ENCODE data around the gene EMC9.

EMC9 gene

GRCh38 chr14:24131549-24131966, 9.8 kb downstream of the EMC9 start:
- no peak for DNase-seq (ENCODE audit: low read depth in 2 of 2)

GRCh38 chr14:24130717-24131548, 10.5 kb downstream of the EMC9 start:
- DNase-seq (ENCODE audit: low read depth in 2 of 2), result no peak

- no peak for DNase-seq (ENCODE audit: low read depth in 2 of 2)
Observed at GRCh38 chr14:24130380-24130716, 11.0 kb downstream of the EMC9 start, which contains the start of gene FITM1. FITM1 (plus strand) TSS chr14:24130659; CDS start chr14:24131564, 905 bp downstream.

GRCh38 chr14:24129410-24129998, 11.9 kb downstream of the EMC9 start:
- DNase-seq (ENCODE audit: low read depth in 2 of 2), result no peak

- no peak for DNase-seq (ENCODE audit: low read depth in 2 of 2)
Observed at GRCh38 chr14:24127673-24128072, 13.7 kb downstream of the EMC9 start.

- no peak for DNase-seq (ENCODE audit: low read depth in 2 of 2)
Observed at GRCh38 chr14:24126939-24127338, 14.5 kb downstream of the EMC9 start.

- DNase-seq (ENCODE audit: low read depth in 2 of 2), result no peak
Observed at GRCh38 chr14:24123424-24124417, 17.7 kb downstream of the EMC9 start.

- DNase-seq (ENCODE audit: low read depth in 2 of 2), result no peak
Observed at GRCh38 chr14:24122898-24123297, 18.5 kb downstream of the EMC9 start.

GRCh38 chr14:24122416-24122815, 19.0 kb downstream of the EMC9 start:
- DNase-seq (ENCODE audit: low read depth in 2 of 2), result no peak

- no peak for DNase-seq (ENCODE audit: low read depth in 2 of 2)
Observed at GRCh38 chr14:24121210-24121609, 20.2 kb downstream of the EMC9 start.

GRCh38 chr14:24119691-24120090, 21.7 kb downstream of the EMC9 start:
- no peak for DNase-seq (ENCODE audit: low read depth in 2 of 2)

- no peak for DNase-seq (ENCODE audit: low read depth in 2 of 2)
Observed at GRCh38 chr14:24117179-24117578, 24.2 kb downstream of the EMC9 start.

GRCh38 chr14:24116128-24116814, 25.1 kb downstream of the EMC9 start:
- no peak for DNase-seq (ENCODE audit: low read depth in 2 of 2)

- DNase-seq (ENCODE audit: low read depth in 2 of 2), result no peak
Observed at GRCh38 chr14:24115422-24116127, 25.8 kb downstream of the EMC9 start.

- peak; percentile 95 to 97 for DNase-seq (ENCODE audit: low read depth in 2 of 2)
Observed at GRCh38 chr14:24114532-24115421, 26.6 kb downstream of the EMC9 start, which contains the start of the genes DCAF11 and NRL. DCAF11 (plus strand) TSS chr14:24114777; CDS start chr14:24115595, 818 bp downstream. NRL (minus strand) TSS chr14:24114949; CDS start chr14:24082848, 32,101 bp downstream.

GRCh38 chr14:24113801-24114531, 27.4 kb downstream of the EMC9 start:
- peak; percentile 60 to 68 for DNase-seq (ENCODE audit: low read depth in 2 of 2)

- DNase-seq (ENCODE audit: low read depth in 2 of 2), result no peak
Observed at GRCh38 chr14:24113379-24113800, 28.0 kb downstream of the EMC9 start.

GRCh38 chr14:24110523-24110922, 30.9 kb downstream of the EMC9 start:
- DNase-seq (ENCODE audit: low read depth in 2 of 2), result no peak

- no peak for DNase-seq (ENCODE audit: low read depth in 2 of 2)
Observed at GRCh38 chr14:24110060-24110459, 31.3 kb downstream of the EMC9 start.

Data from stimulated activated CD4-positive, alpha-beta T cell treated with anti-CD3 and anti-CD28 coated beads, Interleukin-12 subunit alpha, Interleukin-12 subunit beta, amount 100 ng/mL, for 24 hours (primary cell).